H1 (cell line): ENCODE data around the gene ASZ1. TPM values are rescaled to one million over a fixed set of nuclear protein-coding genes. Genes with fewer than 3 reads are reported as not detected.

ENCODE experiments used
- CTCF ChIA-PET: fragments of 300-600 bp; sonication (Branson Sonifier 250); formaldehyde crosslinking; loops from one replicate; lab custom pipeline; 2021; ENCODE audit not compliant: partially characterized antibody; lab: Charles Lee
- POLR2A ChIA-PET: fragments of 300-600 bp; sonication (Branson Sonifier 250); formaldehyde crosslinking; loops from one replicate; lab custom pipeline; 2021; ENCODE audit warnings: inconsistent platforms; ENCODE audit not compliant: partially characterized antibody; lab: Charles Lee
- DNase-seq, 2 experiments: peaks; one replicate each; pipeline versions ENCODE4 v3.0.0 to v3.0.0-alpha.2; 2010 to 2022; ENCODE audit warnings: low spot score in 2 of 2, low read depth in 1 of 2, mixed read lengths in 1 of 2
- FAIRE-seq: peaks from 2 replicates; lab custom pipeline; 2011; peaks lifted over from hg19 to GRCh38; lab: Jason Lieb, UNC
- H2AFZ ChIP-seq: 2 replicates; pipeline ENCODE4 v1.8.1; 2012; ENCODE audit warnings: low read length, inconsistent platforms
- H2AK5ac ChIP-seq: 2 replicates; pipeline ENCODE4 v1.6.1; 2013; ENCODE audit warnings: low read depth, low read length
- H2BK120ac ChIP-seq: replicated peaks from 2 replicates; pipeline ENCODE3; 2013; ENCODE audit warnings: low read depth, low read length, inconsistent platforms
- H2BK12ac ChIP-seq: 2 replicates; pipeline ENCODE4 v1.6.1; 2013; ENCODE audit warnings: low read depth, low read length
- H2BK15ac ChIP-seq: 2 replicates; pipeline ENCODE4 v1.6.1; 2013; ENCODE audit warnings: low read length
- H2BK20ac ChIP-seq: 2 replicates; pipeline ENCODE4 v1.6.1; 2013; ENCODE audit warnings: low read length
- H2BK5ac ChIP-seq: 2 replicates; pipeline ENCODE4 v1.6.1; 2013; ENCODE audit warnings: low read depth, low read length
- H3K14ac ChIP-seq: 2 replicates; pipeline ENCODE4 v1.6.1; 2013; ENCODE audit warnings: inconsistent platforms; ENCODE audit not compliant: insufficient read length
- H3K18ac ChIP-seq: 2 replicates; pipeline ENCODE4 v1.6.1; 2013; ENCODE audit warnings: low read length; ENCODE audit errors: extremely low read depth
- H3K23ac ChIP-seq: 2 replicates; pipeline ENCODE4 v1.6.1; 2013; ENCODE audit warnings: inconsistent platforms; ENCODE audit not compliant: insufficient read length
- H3K23me2 ChIP-seq: 2 replicates; pipeline ENCODE4 v1.6.1; 2013; ENCODE audit warnings: low read depth, low read length
- H3K27ac ChIP-seq: 2 replicates; pipeline ENCODE4 v1.6.1; 2011; ENCODE audit warnings: low read depth, low read length, inconsistent platforms
- H3K27me3 ChIP-seq, 4 experiments: replicated peaks in 1 of 4; 1 replicate in 1 of 4; 2 replicates in 3 of 4; pipeline versions ENCODE4 v1.6.1 to v1.8.1; 2011 to 2013; ENCODE audit warnings: low read length in 3 of 4, mild to moderate bottlenecking in 3 of 4, inconsistent platforms in 2 of 4, mixed read lengths in 2 of 4, moderate library complexity in 1 of 4; ENCODE audit not compliant: control insufficient read depth in 3 of 4, insufficient read depth in 3 of 4; ENCODE audit errors: extremely low read depth in 1 of 4
- H3K36me3 ChIP-seq, 4 experiments: 2 replicates each; pipeline versions ENCODE4 v1.6.1 to v1.8.1; 2011 to 2013; ENCODE audit warnings: mild to moderate bottlenecking in 4 of 4, low read length in 3 of 4, moderate library complexity in 2 of 4, control low read depth in 1 of 4, inconsistent platforms in 1 of 4; ENCODE audit not compliant: insufficient read depth in 4 of 4, control insufficient read depth in 2 of 4
- H3K4ac ChIP-seq: replicated peaks from 2 replicates; pipeline ENCODE3; 2013; ENCODE audit warnings: low read length, low read depth, mixed read lengths, inconsistent platforms; ENCODE audit not compliant: insufficient read length
- H3K4me1 ChIP-seq, 4 experiments: replicated peaks in 1 of 4; 1 replicate in 1 of 4; 2 replicates in 3 of 4; pipeline versions ENCODE4 v1.6.1 to v1.8.1; 2011 to 2013; ENCODE audit warnings: low read length in 3 of 4, inconsistent platforms in 2 of 4, mixed read lengths in 1 of 4; ENCODE audit not compliant: insufficient read depth in 4 of 4, control insufficient read depth in 3 of 4
- H3K4me2 ChIP-seq, 2 experiments: 2 replicates each; pipeline versions ENCODE4 v1.6.1 to v1.8.1; 2011 to 2013; ENCODE audit warnings: low read depth in 2 of 2, low read length in 2 of 2, control low read depth in 1 of 2, inconsistent platforms in 1 of 2, mild to moderate bottlenecking in 1 of 2; ENCODE audit not compliant: insufficient read depth in 1 of 2
- H3K4me3 ChIP-seq, 4 experiments: fragments of 200-600, 300-600 bp in 1 of 4; sonication (generic), shearing (Covaris generic), sonication (Bioruptor Twin) in 1 of 4; 2 replicates each; pipeline versions ENCODE4 v1.5.1 to v1.8.1; 2011 to 2016; ENCODE audit warnings: low read length in 4 of 4, low read depth in 3 of 4, control low read depth in 2 of 4, inconsistent platforms in 2 of 4, mild to moderate bottlenecking in 2 of 4, mixed read lengths in 1 of 4, moderate library complexity in 1 of 4; ENCODE audit not compliant: insufficient read depth in 2 of 4; ENCODE audit errors: extremely low read depth in 1 of 4
- H3K56ac ChIP-seq: replicated peaks from 2 replicates; pipeline ENCODE3; 2013; ENCODE audit warnings: low read depth, mild to moderate bottlenecking, mixed read lengths, low read length, inconsistent platforms; ENCODE audit not compliant: insufficient read length
- H3K79me1 ChIP-seq: 2 replicates; pipeline ENCODE4 v1.6.1; 2013; ENCODE audit warnings: low read depth, low read length, control low read depth
- H3K79me2 ChIP-seq, 2 experiments: 2 replicates each; pipeline versions ENCODE4 v1.6.1 to v1.8.1; 2012 to 2013; ENCODE audit warnings: low read length in 2 of 2, mild to moderate bottlenecking in 2 of 2, inconsistent platforms in 1 of 2; ENCODE audit not compliant: insufficient read depth in 2 of 2, control insufficient read depth in 1 of 2
- H3K9ac ChIP-seq, 4 experiments: replicated peaks in 1 of 4; 1 replicate in 1 of 4; 2 replicates in 3 of 4; pipeline versions ENCODE4 v1.6.1 to v1.8.1; 2011 to 2013; ENCODE audit warnings: low read depth in 3 of 4, low read length in 3 of 4, control low read depth in 2 of 4, mild to moderate bottlenecking in 2 of 4, moderate library complexity in 2 of 4, inconsistent platforms in 1 of 4; ENCODE audit errors: extremely low read depth in 1 of 4
- H3K9me3 ChIP-seq, 2 experiments: 2 replicates each; pipeline versions ENCODE4 v1.6.1 to v1.8.1; 2012 to 2013; ENCODE audit warnings: mild to moderate bottlenecking in 2 of 2, moderate library complexity in 2 of 2, control low read depth in 1 of 2, inconsistent platforms in 1 of 2, low read depth in 1 of 2, low read length in 1 of 2, mixed read lengths in 1 of 2; ENCODE audit not compliant: insufficient read depth in 2 of 2
- H4K20me1 ChIP-seq, 2 experiments: replicated peaks in 1 of 2; 2 replicates each; pipeline versions ENCODE3 to v1.8.1; 2011 to 2013; ENCODE audit warnings: inconsistent platforms in 2 of 2, low read length in 2 of 2, mild to moderate bottlenecking in 1 of 2; ENCODE audit not compliant: insufficient read depth in 2 of 2, control insufficient read depth in 1 of 2
- H4K5ac ChIP-seq: 2 replicates; pipeline ENCODE4 v1.6.1; 2013; ENCODE audit warnings: low read length, low read depth, mixed read lengths, inconsistent platforms; ENCODE audit not compliant: insufficient read length
- H4K8ac ChIP-seq: 2 replicates; pipeline ENCODE4 v1.8.0; 2013; ENCODE audit warnings: mild to moderate bottlenecking, moderate library complexity, low read length, inconsistent platforms; ENCODE audit not compliant: insufficient read depth; ENCODE audit errors: extremely low read depth
- H4K91ac ChIP-seq: replicated peaks from 2 replicates; pipeline ENCODE3; 2013; ENCODE audit warnings: low read length, mixed read lengths, inconsistent platforms; ENCODE audit not compliant: insufficient read length
- CTCF ChIP-seq, 3 experiments: IDR thresholded peaks; 1 replicate in 2 of 3; 2 replicates in 1 of 3; pipeline versions ENCODE4 v1.5.1 to v1.6.1; 2011; ENCODE audit warnings: low read length in 3 of 3, mild to moderate bottlenecking in 3 of 3, inconsistent platforms in 2 of 3, low read depth in 1 of 3, moderate library complexity in 1 of 3; ENCODE audit not compliant: insufficient read depth in 1 of 3; ENCODE audit errors: control extremely low read depth in 1 of 3
- EZH2 ChIP-seq: fragments of 200-600 bp; sonication (generic); IDR thresholded peaks from 2 replicates; pipeline ENCODE4 v1.7.1; 2012; ENCODE audit warnings: low read depth, mild to moderate bottlenecking, moderate library complexity, low read length, inconsistent platforms; ENCODE audit not compliant: severe bottlenecking
- RAD21 ChIP-seq, 2 experiments: IDR thresholded peaks in 1 of 2; conservative IDR thresholded peaks in 1 of 2; 2 replicates each; pipeline ENCODE4 v1.6.1; 2011; ENCODE audit warnings: low read depth in 2 of 2, low read length in 2 of 2, improper control_type of control experiment in 1 of 2, inconsistent platforms in 1 of 2, mild to moderate bottlenecking in 1 of 2, moderate library complexity in 1 of 2
- TAF1 ChIP-seq: IDR thresholded peaks from 2 replicates; pipeline ENCODE4 v1.6.1; 2011; ENCODE audit warnings: mild to moderate bottlenecking, low read depth, low read length
- WGBS, 2 experiments: shearing (Covaris generic) in 1 of 2; methylation state at CpG; one replicate each; pipeline versions ENCODE4 v1.1.6 to v1.1.7; 2013 to 2015; ENCODE audit warnings: low lambda C conversion rate in 2 of 2, mixed read lengths in 2 of 2, inconsistent platforms in 1 of 2, low coverage in 1 of 2, missing lambda C conversion rate in 1 of 2; ENCODE audit not compliant: insufficient replicate concordance in 2 of 2, insufficient coverage in 1 of 2, insufficient read length in 1 of 2; ENCODE audit errors: extremely low coverage in 1 of 2, missing lambda C conversion rate in 1 of 2; 5-methylcytosine and 5-hydroxymethylcytosine counted together
- polyA plus RNA-seq, 7 experiments: library from polyadenylated mRNA; depleted of rRNA in 3 of 7; stranded (reverse) in 5 of 7; unstranded in 2 of 7; fragments of >200 nt in 5 of 7; fragments of 200-250 nt in 2 of 7; gene quantifications; 1 replicate in 5 of 7; 2 replicates in 1 of 7; 4 replicates in 1 of 7; pipeline versions ENCODE4 v1.2.1 to v1.2.3, GENCODE V29; 2011 to 2013; ENCODE audit warnings: missing spikeins in 2 of 7, mixed read lengths in 2 of 7
- total RNA-seq: library from RNA; stranded (reverse); fragmentation: NEBNext Ultra II Directional; extraction: Animal tissue kit (Norgen Biotek cat#: 25700); gene quantifications from 2 replicates; pipeline ENCODE4 v1.2.1, GENCODE V29; 2021

The ASZ1 gene
- total and polyA plus RNA-seq, 2 of the 8 experiments (the other 6 are each of a cell fraction or from before 2014, with no cell fraction given), result not detected

DNA sequence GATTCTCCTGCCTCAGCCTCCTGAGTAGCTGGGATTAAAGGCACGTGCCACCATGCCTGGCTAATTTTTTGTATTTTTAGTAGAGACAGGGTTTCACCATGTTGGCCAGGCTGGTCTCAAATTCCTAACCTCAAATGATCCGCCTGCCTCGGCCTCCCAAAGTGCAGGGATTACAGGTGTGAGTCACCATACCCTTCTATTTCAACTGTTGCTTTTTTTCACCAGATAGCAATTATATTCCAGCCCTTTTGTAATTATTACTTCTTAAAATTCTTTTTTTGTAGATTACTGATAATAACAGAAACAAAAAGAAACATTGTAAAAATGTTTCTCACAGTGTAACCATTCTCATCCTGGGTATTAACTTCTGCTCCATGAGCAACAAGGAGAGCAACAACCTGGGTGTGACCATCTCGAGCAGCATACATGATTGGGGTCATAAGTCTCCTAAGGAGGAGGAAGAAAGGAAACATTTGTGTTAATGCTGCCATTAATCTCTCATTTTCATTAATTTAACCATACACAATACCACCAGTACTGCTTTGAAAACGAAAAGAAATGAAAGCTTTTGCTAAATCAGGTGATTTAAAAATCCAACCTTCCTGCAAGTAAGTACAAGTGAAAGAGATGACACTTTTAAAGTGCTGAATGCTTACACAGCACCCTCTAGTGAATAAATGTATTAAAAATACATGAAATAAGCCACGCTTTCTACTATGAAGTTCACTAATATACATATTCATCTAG, 41.8 kb downstream of the ASZ1 start:
- no peak for FAIRE-seq
- WGBS, 2 experiments, result 88% methylated on average over 6 of the region's 6 CpGs; no CpG with 5 or more reads in 1 of the 2 experiments
- POLR2A ChIA-PET, result no interaction called here

More for the DNA sequence above, 41.8 kb downstream of the ASZ1 start:
- Histone ChIP-seq H3K23ac (no peak overlapping the region), H3K4me3 (no peak overlapping the region), H3K79me2 (no peaks in the 10 kb centered on the region), H4K8ac (no peak overlapping the region), H3K27ac (no peak overlapping the region), H2BK20ac (no peak overlapping the region), H3K14ac (no peak overlapping the region), H2BK120ac (no peak overlapping the region), H3K9me3 (no peaks in the 10 kb centered on the region), H3K4me2 (no peak overlapping the region), H3K36me3 (no peaks in the 10 kb centered on the region), H3K9ac (no peak overlapping the region), H2BK15ac (no peak overlapping the region), H4K20me1 (no peaks in the 10 kb centered on the region), H3K18ac (no peak overlapping the region), H2BK5ac (no peak overlapping the region), H2AK5ac (no peak overlapping the region), H2BK12ac (no peak overlapping the region), H3K79me1 (no peaks in the 10 kb centered on the region), H4K5ac (no peak overlapping the region), H3K23me2 (no peaks in the 10 kb centered on the region), H2AFZ (no peak overlapping the region), H4K91ac (no peak overlapping the region), H3K56ac (no peak overlapping the region), H3K4me1 (no peaks in the 10 kb centered on the region), H3K27me3 (peaks cover 0 to 2% (median 0%) of the 10 kb centered on the region in 4 experiments; a peak in 1 of 7 replicates), H3K4ac (no peak overlapping the region)
- CTCF ChIA-PET, result interaction anchor here (0.9 to 1.4 kb wide), 8 partner anchors 13 to 456 kb away, joined by 3 to 6 read pairs (median 3); no protein-coding TSS in a partner anchor
- no peak for DNase-seq
- peak in 1 of 2 experiments; percentile 46 for TF ChIP-seq RAD21 (IDR thresholded peaks at IDR 0.05 in 1 of 2, conservative IDR thresholded peaks at IDR 0.05 in 1 of 2; ENCODE audit: low read depth in 2 of 2, low read length in 2 of 2)
- TF ChIP-seq TAF1, result no peak
- no peak for TF ChIP-seq EZH2
- peak in 1 of 3 experiments; percentile 19; a peak in 1 of 4 replicates for TF ChIP-seq CTCF (IDR thresholded peaks at IDR 0.05; ENCODE audit: control extremely low read depth in 1 of 3, insufficient read depth in 1 of 3, low read depth in 1 of 3, low read length in 3 of 3)
